A549 (cell line): Measurements from ENCODE around the gene EOMES.

Experiments used
- EHMT2 ChIP-seq: fragments of 200-600 bp; sonication (generic); IDR thresholded peaks from 2 replicates; pipeline ENCODE4 v1.6.1; 2016; ENCODE audit warnings: antibody characterized with exemption, low read depth, mild to moderate bottlenecking, moderate library complexity
- EP300 ChIP-seq, 2 experiments: fragments of >200 bp; sonication (Bioruptor Twin); formaldehyde crosslinking; IDR thresholded peaks; 2 replicates in 1 of 2; 3 replicates in 1 of 2; pipeline ENCODE4 v1.6.1; 2016 to 2017
- JUN ChIP-seq, 2 experiments: fragments of >200 bp; sonication (Bioruptor Twin); formaldehyde crosslinking; IDR thresholded peaks; 2 replicates in 1 of 2; 3 replicates in 1 of 2; pipeline ENCODE4 v1.6.1; 2016 to 2017
- MAFK ChIP-seq: fragments of 450-650 bp; IDR thresholded peaks from 2 replicates; pipeline ENCODE4 v1.6.1; 2014; ENCODE audit not compliant: partially characterized antibody
- POLR2A ChIP-seq: IDR thresholded peaks from 2 replicates; pipeline ENCODE4 v1.6.1; 2012; ENCODE audit warnings: mild to moderate bottlenecking, low read length
- RAD21 ChIP-seq, 2 experiments: fragments of >200 bp in 1 of 2; sonication (Bioruptor Twin) in 1 of 2; formaldehyde crosslinking in 1 of 2; IDR thresholded peaks in 1 of 2; conservative IDR thresholded peaks in 1 of 2; 2 replicates in 1 of 2; 3 replicates in 1 of 2; pipeline ENCODE4 v1.6.1; 2012 to 2018; ENCODE audit warnings: inconsistent platforms in 1 of 2
- TP53 ChIP-seq: fragments of 250-450 bp; sonication (Bioruptor Pico); IDR thresholded peaks from 2 replicates; pipeline ENCODE4 v1.5.0; 2021; ENCODE audit warnings: mild to moderate bottlenecking, moderate library complexity
- TF ChIP-seq, protein P1 (sequence below): fragments of >200 bp; sonication (Bioruptor Twin); formaldehyde crosslinking; IDR thresholded peaks from 3 replicates; pipeline ENCODE4 v1.5.1; 2016
- TF ChIP-seq, protein P2 (sequence below): fragments of 200-600 bp; sonication (generic); IDR thresholded peaks from 2 replicates; pipeline ENCODE4 v1.6.1; 2016; ENCODE audit warnings: antibody characterized with exemption, mild to moderate bottlenecking, moderate library complexity
- TF ChIP-seq, protein P3 (sequence below): IDR thresholded peaks from 2 replicates; pipeline ENCODE4 v1.6.1; 2012
- TF ChIP-seq, protein P4 (sequence below): fragments of 450-650 bp; IDR thresholded peaks from 2 replicates; pipeline ENCODE4 v1.6.1; 2014; ENCODE audit warnings: antibody characterized with exemption

DNA sequence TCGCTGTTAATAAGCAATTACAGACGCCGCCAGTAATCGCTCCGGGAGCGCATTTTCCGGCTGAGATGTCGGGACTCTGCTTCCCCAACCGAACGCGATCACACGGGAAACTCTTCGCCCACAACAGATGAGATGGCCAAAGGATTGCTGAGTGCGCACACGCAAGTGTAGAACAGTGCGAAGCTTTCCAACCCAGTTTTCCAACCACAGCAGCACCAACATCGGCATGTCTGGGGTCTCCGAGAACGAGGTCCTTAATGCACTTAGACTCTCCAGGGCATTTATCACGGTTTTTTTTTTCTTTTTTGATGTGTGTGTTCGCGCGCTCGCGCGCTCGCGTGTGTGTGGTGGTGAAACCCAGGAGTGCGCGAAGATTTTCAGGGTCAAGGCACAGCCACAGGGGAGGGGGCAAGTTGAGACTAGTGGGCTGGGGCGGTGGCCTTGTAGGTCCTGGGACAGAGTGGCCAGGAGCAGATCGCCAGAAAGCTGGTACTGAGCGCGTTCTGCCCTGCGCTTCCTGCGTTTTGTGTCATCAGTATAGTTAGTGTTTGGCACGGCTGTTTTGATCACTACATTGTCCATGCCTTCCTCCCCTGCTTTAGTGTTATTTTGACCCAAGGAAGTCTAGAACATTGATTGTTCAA is 1.8 kb upstream of the EOMES start:
- TF ChIP-seq, protein P1, sequence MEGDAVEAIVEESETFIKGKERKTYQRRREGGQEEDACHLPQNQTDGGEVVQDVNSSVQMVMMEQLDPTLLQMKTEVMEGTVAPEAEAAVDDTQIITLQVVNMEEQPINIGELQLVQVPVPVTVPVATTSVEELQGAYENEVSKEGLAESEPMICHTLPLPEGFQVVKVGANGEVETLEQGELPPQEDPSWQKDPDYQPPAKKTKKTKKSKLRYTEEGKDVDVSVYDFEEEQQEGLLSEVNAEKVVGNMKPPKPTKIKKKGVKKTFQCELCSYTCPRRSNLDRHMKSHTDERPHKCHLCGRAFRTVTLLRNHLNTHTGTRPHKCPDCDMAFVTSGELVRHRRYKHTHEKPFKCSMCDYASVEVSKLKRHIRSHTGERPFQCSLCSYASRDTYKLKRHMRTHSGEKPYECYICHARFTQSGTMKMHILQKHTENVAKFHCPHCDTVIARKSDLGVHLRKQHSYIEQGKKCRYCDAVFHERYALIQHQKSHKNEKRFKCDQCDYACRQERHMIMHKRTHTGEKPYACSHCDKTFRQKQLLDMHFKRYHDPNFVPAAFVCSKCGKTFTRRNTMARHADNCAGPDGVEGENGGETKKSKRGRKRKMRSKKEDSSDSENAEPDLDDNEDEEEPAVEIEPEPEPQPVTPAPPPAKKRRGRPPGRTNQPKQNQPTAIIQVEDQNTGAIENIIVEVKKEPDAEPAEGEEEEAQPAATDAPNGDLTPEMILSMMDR: no peak
- TF ChIP-seq, protein P2, sequence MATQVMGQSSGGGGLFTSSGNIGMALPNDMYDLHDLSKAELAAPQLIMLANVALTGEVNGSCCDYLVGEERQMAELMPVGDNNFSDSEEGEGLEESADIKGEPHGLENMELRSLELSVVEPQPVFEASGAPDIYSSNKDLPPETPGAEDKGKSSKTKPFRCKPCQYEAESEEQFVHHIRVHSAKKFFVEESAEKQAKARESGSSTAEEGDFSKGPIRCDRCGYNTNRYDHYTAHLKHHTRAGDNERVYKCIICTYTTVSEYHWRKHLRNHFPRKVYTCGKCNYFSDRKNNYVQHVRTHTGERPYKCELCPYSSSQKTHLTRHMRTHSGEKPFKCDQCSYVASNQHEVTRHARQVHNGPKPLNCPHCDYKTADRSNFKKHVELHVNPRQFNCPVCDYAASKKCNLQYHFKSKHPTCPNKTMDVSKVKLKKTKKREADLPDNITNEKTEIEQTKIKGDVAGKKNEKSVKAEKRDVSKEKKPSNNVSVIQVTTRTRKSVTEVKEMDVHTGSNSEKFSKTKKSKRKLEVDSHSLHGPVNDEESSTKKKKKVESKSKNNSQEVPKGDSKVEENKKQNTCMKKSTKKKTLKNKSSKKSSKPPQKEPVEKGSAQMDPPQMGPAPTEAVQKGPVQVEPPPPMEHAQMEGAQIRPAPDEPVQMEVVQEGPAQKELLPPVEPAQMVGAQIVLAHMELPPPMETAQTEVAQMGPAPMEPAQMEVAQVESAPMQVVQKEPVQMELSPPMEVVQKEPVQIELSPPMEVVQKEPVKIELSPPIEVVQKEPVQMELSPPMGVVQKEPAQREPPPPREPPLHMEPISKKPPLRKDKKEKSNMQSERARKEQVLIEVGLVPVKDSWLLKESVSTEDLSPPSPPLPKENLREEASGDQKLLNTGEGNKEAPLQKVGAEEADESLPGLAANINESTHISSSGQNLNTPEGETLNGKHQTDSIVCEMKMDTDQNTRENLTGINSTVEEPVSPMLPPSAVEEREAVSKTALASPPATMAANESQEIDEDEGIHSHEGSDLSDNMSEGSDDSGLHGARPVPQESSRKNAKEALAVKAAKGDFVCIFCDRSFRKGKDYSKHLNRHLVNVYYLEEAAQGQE: no peak
- TF ChIP-seq, protein P3, sequence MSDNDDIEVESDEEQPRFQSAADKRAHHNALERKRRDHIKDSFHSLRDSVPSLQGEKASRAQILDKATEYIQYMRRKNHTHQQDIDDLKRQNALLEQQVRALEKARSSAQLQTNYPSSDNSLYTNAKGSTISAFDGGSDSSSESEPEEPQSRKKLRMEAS: no peak
- TF ChIP-seq POLR2A (no peak), MAFK (no peak), TP53 (CRISPR knock-in tag) (no peak), RAD21 (conservative IDR thresholded peaks at IDR 0.05 in 1 of 2, IDR thresholded peaks at IDR 0.05 in 1 of 2) (no peak), EP300 (IDR thresholded peaks at IDR 0.05) (no peak), JUN (IDR thresholded peaks at IDR 0.05) (no peak), EHMT2 (no peak)
- TF ChIP-seq, protein P4, sequence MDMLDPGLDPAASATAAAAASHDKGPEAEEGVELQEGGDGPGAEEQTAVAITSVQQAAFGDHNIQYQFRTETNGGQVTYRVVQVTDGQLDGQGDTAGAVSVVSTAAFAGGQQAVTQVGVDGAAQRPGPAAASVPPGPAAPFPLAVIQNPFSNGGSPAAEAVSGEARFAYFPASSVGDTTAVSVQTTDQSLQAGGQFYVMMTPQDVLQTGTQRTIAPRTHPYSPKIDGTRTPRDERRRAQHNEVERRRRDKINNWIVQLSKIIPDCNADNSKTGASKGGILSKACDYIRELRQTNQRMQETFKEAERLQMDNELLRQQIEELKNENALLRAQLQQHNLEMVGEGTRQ: no peak
